Glutamatergic neuron (in vitro differentiated cells): ENCODE measurements around the gene CYB5R4. TPM values are rescaled to one million over a fixed set of nuclear protein-coding genes. Genes with fewer than 3 reads are reported as not detected.

ENCODE experiments used
- DNase-seq: peaks from one replicate; pipeline ENCODE4 v3.0.0; 2022
- H3K27ac Mint-ChIP-seq: one replicate; pipeline ENCODE4 v1.8.0; 2020; ENCODE audit warnings: mild to moderate bottlenecking, mixed read lengths, inconsistent platforms; ENCODE audit not compliant: unreplicated experiment
- H3K27me3 Mint-ChIP-seq: one replicate; pipeline ENCODE4 v1.8.0; 2020; ENCODE audit warnings: mild to moderate bottlenecking, moderate library complexity, mixed read lengths, inconsistent platforms; ENCODE audit not compliant: unreplicated experiment
- H3K36me3 Mint-ChIP-seq: one replicate; pipeline ENCODE4 v1.8.0; 2020; ENCODE audit warnings: mild to moderate bottlenecking, mixed read lengths, inconsistent platforms; ENCODE audit not compliant: unreplicated experiment
- H3K4me1 Mint-ChIP-seq: one replicate; pipeline ENCODE4 v1.8.0; 2020; ENCODE audit warnings: mild to moderate bottlenecking, low read depth, mixed read lengths, inconsistent platforms; ENCODE audit not compliant: unreplicated experiment
- H3K4me3 Mint-ChIP-seq: one replicate; pipeline ENCODE4 v1.8.0; 2020; ENCODE audit warnings: mild to moderate bottlenecking, mixed read lengths, inconsistent platforms; ENCODE audit not compliant: unreplicated experiment
- H3K9me3 Mint-ChIP-seq: one replicate; pipeline ENCODE4 v1.8.0; 2020; ENCODE audit warnings: mild to moderate bottlenecking, moderate library complexity, mixed read lengths, inconsistent platforms; ENCODE audit not compliant: unreplicated experiment
- CTCF ChIP-seq: fragments of 200-600 bp; sonication (generic); IDR thresholded peaks from one replicate; pipeline ENCODE4 v1.5.0; 2021; ENCODE audit not compliant: partially characterized antibody, unreplicated experiment
- total RNA-seq: library from RNA; stranded (reverse); fragmentation: NEBNext Ultra II Directional; extraction: Animal tissue kit (Norgen Biotek cat#: 25700); gene quantifications from one replicate; pipeline ENCODE4 v1.2.1, GENCODE V29; 2021; ENCODE audit not compliant: unreplicated experiment

CYB5R4 gene
- total RNA-seq, 1 donor from 2014 or later, result 23.1 TPM

- H3K4me3 Mint-ChIP-seq, result no peak overlapping the region
- no peak for TF ChIP-seq CTCF
- no peak for DNase-seq
- no peaks in the 10 kb centered on the region for H3K4me1 Mint-ChIP-seq
- no peaks in the 10 kb centered on the region for H3K9me3 Mint-ChIP-seq
- H3K27me3 Mint-ChIP-seq, result no peaks in the 10 kb centered on the region
- no peaks in the 10 kb centered on the region for H3K36me3 Mint-ChIP-seq
- H3K27ac Mint-ChIP-seq, result no peak overlapping the region
Measured at GRCh38 chr6:84013354-84013753, 153.9 kb downstream of the CYB5R4 start.

DNA sequence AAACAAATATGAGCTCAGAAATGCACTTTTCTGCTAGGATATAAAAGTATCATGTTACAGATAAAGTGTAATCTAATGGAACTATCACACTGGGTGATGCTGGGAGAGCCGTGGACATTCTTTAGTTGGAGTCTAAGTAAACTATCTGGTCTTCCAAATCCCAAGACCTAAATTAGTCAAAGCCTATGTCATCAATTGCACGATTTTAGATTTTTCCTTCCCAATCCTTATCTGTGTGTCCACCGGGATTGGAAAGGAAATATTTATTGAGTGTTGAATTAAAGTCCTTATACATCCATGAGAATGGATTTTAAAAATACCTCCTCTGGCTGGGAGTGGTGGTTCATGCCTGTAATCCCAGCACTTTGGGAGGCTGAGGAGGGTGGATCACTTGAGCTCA lies 154.4 kb downstream of the CYB5R4 start:
- H3K27ac Mint-ChIP-seq, result no peak overlapping the region
- no peak for DNase-seq
- H3K9me3 Mint-ChIP-seq, result no peaks in the 10 kb centered on the region
- no peaks in the 10 kb centered on the region for H3K4me1 Mint-ChIP-seq
- no peak overlapping the region for H3K4me3 Mint-ChIP-seq
- no peak for TF ChIP-seq CTCF
- H3K27me3 Mint-ChIP-seq, result no peaks in the 10 kb centered on the region
- no peaks in the 10 kb centered on the region for H3K36me3 Mint-ChIP-seq

DNA sequence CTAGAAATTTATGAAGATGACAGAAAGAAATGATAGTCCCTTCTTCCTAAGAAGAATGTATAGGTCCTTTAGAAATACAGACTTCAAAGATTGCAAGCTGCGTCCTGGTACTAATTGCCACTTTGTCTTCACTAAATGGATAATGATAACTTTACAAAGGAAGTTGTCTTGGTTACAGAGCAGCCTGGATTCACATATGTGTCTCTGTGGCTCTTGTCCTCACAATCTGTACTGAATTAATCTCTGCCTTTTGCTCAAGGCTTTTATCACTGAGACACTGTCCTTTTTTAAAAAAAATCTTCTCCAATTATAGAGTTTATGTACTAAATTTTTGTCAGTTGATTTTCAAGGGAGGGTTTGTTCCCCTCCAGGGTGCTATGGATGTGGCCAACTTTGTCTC lies 156.5 kb downstream of the CYB5R4 start:
- Mint-ChIP-seq H3K36me3 (no peaks in the 10 kb centered on the region), H3K27ac (no peak overlapping the region), H3K9me3 (no peaks in the 10 kb centered on the region), H3K27me3 (no peaks in the 10 kb centered on the region), H3K4me1 (no peaks in the 10 kb centered on the region), H3K4me3 (no peak overlapping the region)
- no peak for TF ChIP-seq CTCF
- DNase-seq, result no peak

Other genes with a start within 250 kb of the CYB5R4 start
- 52.4 TPM for gene SNAP91, start 150.6 kb upstream of the CYB5R4 start, total RNA-seq
- 4.9 TPM for gene RIPPLY2, start 6.3 kb upstream of the CYB5R4 start, total RNA-seq
- 5.1 TPM for gene MRAP2, start 174.1 kb downstream of the CYB5R4 start, total RNA-seq